Astrocyte of the spinal cord (primary cell): ENCODE results near the gene CDH26.

ENCODE experiments used
- DNase-seq: peaks from one replicate; pipeline ENCODE4 v3.0.0; 2011; ENCODE audit warnings: low read depth, low spot score
- H3K4me3 ChIP-seq: 2 replicates; pipeline ENCODE4 v1.5.1; 2011; ENCODE audit warnings: low read depth, mild to moderate bottlenecking, low read length, moderate library complexity
- in situ Hi-C: cut with HindIII; loops from 2 replicates; pipeline ENCODE4 v1.10.0; 2017; ENCODE audit warnings: low sequenced_read_pairs
- TF ChIP-seq, protein P1 (sequence below): IDR thresholded peaks from 2 replicates; pipeline ENCODE4 v1.5.1; 2012; ENCODE audit warnings: low read depth, mild to moderate bottlenecking, low read length, inconsistent platforms

CDH26 gene

DNA sequence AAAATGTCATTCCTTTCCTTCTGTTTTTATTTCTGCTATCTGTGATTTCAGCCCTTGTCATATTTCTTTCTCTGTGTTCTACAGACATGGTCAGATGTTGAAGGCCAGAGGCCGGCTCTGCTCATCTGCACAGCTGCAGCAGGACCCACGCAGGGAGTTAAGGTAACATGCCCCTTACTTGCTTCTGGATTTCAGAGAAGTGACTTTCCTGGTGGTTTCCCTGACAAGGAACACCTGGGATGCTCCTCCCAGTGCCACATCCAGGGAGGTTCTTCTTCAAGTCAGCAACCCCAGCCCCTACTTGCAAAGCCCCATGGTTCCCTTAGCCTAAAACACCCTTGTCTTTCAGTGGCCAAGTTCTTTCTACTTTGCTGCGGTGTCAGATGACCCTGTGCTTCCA, 41.3 kb downstream of the CDH26 start:
- TF ChIP-seq, protein P1, sequence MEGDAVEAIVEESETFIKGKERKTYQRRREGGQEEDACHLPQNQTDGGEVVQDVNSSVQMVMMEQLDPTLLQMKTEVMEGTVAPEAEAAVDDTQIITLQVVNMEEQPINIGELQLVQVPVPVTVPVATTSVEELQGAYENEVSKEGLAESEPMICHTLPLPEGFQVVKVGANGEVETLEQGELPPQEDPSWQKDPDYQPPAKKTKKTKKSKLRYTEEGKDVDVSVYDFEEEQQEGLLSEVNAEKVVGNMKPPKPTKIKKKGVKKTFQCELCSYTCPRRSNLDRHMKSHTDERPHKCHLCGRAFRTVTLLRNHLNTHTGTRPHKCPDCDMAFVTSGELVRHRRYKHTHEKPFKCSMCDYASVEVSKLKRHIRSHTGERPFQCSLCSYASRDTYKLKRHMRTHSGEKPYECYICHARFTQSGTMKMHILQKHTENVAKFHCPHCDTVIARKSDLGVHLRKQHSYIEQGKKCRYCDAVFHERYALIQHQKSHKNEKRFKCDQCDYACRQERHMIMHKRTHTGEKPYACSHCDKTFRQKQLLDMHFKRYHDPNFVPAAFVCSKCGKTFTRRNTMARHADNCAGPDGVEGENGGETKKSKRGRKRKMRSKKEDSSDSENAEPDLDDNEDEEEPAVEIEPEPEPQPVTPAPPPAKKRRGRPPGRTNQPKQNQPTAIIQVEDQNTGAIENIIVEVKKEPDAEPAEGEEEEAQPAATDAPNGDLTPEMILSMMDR: no peak
- H3K4me3 ChIP-seq: no peak overlapping the region
- no peak for DNase-seq
- in situ Hi-C loops: no loop called here

DNA sequence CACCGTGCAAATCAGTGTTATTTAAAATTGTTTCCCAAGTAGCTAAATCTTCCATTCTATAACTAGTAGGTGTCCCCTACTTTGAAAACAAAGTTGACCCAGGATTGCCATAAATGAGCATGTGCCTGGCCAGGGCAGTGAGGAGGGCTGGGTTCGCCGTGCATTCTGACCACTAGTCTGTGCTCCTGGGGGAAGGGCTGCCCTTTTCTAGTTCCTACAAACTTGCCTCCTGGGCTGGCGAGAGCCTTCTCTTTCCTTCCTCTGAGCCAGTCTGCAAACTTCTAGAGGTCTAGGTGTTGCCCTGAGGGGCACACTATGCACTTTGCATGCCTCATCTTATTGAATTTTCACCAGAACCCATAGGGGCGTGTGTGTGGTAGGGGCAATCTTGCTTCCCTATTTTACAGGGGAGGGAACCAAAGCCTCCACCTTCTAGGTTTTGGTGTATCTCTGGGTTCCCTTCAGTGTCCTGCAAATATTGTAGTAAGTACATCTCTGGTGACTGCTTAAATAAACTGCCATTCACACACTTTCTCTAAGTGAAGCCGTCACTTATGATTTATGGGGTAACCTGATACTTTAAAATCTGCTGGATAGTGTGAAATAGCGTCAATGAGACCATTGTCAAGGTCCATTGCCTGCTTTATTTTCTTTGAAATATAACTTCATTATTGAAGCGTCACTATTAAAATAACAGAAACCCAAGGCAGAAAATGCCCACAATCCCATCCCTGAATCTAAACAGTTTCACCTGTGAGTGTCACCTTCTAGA, 42.2 kb downstream of the CDH26 start:
- H3K4me3 ChIP-seq: no peak overlapping the region
- TF ChIP-seq, protein P1: no peak
- no peak for DNase-seq
- in situ Hi-C loops: no loop called here

DNA sequence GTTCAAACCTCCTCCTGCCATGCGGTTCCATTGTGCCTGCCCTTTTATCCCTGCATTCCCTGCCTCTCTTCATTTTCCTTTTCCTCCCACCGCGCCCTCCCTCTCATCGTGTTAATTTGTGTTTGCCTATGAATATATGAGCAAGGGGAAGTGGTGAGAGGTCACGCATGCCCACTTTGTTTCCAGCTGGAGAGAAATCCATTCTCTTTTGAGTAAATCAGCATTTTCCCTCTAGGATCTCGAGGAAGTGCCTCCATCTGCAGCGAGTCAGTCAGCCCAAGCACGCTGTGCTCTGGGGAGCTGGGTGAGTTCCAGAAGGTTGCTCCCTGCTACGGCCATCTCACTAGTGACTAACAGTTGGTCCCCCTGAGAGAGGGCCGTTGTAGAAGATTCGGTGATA, 42.9 kb downstream of the CDH26 start:
- TF ChIP-seq, protein P1: no peak
- no peak overlapping the region for H3K4me3 ChIP-seq
- no peak for DNase-seq
- in situ Hi-C loops: no loop called here

DNA sequence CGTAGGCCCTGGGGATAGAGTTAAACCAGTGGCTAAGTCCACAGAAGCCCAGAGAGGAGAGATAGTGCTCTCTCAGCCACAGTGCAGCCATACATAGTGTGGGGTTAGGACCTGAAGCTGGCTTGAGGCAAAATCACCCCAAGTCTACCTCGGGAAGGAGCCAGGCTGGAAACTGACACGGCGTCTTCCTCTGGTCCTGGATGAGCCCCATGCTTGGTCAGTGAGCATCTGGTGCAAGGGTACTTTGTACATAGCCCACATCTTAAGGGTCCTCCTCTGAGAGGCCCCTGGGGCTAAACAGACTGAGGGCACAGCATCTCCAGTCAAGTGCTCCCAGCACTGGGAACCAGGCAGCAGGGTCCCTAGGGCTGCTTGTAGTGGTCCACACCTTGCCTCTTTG, 45.6 kb downstream of the CDH26 start:
- TF ChIP-seq, protein P1: no peak
- no peak for DNase-seq
- H3K4me3 ChIP-seq: no peak overlapping the region
- in situ Hi-C loops: no loop called here

DNA sequence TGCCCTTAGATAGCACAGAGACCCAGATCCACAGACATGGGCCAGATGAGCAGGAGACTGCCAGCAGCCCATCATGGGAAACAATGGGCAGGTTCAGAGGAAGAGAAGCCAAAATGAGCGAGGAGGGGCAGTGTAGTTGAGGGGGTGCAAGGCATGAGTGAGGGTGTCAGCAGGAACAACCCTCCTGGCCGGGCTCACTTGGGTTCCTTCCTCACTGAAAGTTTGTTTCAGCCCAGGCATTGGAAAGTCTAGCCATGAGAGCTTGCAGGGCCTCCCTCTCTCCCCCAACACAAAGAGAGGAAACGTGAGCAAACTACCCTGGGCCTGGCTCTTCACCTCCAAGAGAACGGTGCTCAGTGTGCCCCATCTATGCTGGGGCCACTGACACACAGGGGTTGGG, 48.0 kb downstream of the CDH26 start:
- TF ChIP-seq, protein P1: no peak
- no peak for DNase-seq
- in situ Hi-C loops: no loop called here
- no peak overlapping the region for H3K4me3 ChIP-seq

DNA sequence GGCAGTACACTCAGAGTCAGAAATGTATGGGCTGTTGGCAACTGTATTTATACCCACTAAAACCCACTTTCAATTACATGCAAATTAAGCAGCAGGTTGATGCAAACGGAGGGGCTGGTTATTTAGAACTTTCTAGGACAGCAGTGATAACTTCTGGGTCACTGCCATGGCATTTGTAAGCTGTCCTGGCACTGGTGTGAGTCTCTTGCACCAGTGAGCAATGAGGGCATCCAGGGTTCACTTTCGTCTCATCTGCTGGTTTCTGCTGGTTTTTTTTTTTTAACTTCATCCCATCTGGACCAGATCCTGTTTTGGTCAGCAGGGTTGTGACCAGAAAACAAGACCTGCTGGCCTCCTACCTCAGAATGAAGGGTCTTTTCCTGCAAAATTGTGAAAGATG, 49.2 kb downstream of the CDH26 start:
- H3K4me3 ChIP-seq: no peak overlapping the region

More for the DNA sequence above, 49.2 kb downstream of the CDH26 start:
- in situ Hi-C loops: no loop called here
- no peak for DNase-seq
- TF ChIP-seq, protein P1: no peak
